ENCODE results near the gene ERG. TPM values are rescaled to one million over a fixed set of nuclear protein-coding genes. Genes with fewer than 3 reads are reported as not detected.

The ERG gene
- total RNA-seq, 4 donors from 2014 or later, result 3.7 to 13.3 (median 10.6) TPM

- no peak for TF ChIP-seq POLR2A (IDR thresholded peaks at IDR 0.05; ENCODE audit: low read depth)
- no peak for TF ChIP-seq POLR2AphosphoS5 (IDR thresholded peaks at IDR 0.05)
- TF ChIP-seq EP300 (IDR thresholded peaks at IDR 0.05), result no peak
- no peak for TF ChIP-seq CTCF (IDR thresholded peaks at IDR 0.05)
- 98% methylated on average over 3 of the region's 3 CpGs for WGBS
- peaks cover 0 to 18% (median 0%) of the 10 kb centered on the region in 4 donors for H3K27me3 ChIP-seq
- intact Hi-C loops (cut with DNase I), result loop anchor here (10.0 kb wide), 1 partner anchor 676 kb away; no protein-coding TSS in a partner anchor
- no peak overlapping the region for H3K27ac ChIP-seq (replicated peaks in 1 of 4)
- H3K9me3 ChIP-seq, result no peaks in the 10 kb centered on the region
- no peak for DNase-seq (ENCODE audit: extremely low spot score)
- H3K36me3 ChIP-seq, result no peaks in the 10 kb centered on the region
- H3K4me3 ChIP-seq, result no peak overlapping the region
- H3K4me1 ChIP-seq, result peaks cover under 1 to 8% (median 6%) of the 10 kb centered on the region in 4 donors
Observed at GRCh38 chr21:38350684-38351083, 147.6 kb downstream of the ERG start.

- Histone ChIP-seq H3K4me3 (no peak overlapping the region), H3K27ac (replicated peaks in 1 of 4) (no peak overlapping the region), H3K9me3 (no peaks in the 10 kb centered on the region), H3K4me1 (peaks cover 0 to 8% (median 6%) of the 10 kb centered on the region in 4 donors), H3K36me3 (no peaks in the 10 kb centered on the region), H3K27me3 (peaks cover 0 to 16% (median 0%) of the 10 kb centered on the region in 4 donors)
- no peak for DNase-seq (ENCODE audit: extremely low spot score)
- no peak for TF ChIP-seq CTCF (IDR thresholded peaks at IDR 0.05)
- TF ChIP-seq POLR2A (IDR thresholded peaks at IDR 0.05; ENCODE audit: low read depth), result no peak
- no peak for TF ChIP-seq EP300 (IDR thresholded peaks at IDR 0.05)
- no peak for TF ChIP-seq POLR2AphosphoS5 (IDR thresholded peaks at IDR 0.05)
- 91% methylated on average over 2 of the region's 2 CpGs for WGBS
- intact Hi-C loops (cut with DNase I), result loop anchor here (10.0 kb wide), 1 partner anchor 675 kb away; no protein-coding TSS in a partner anchor
Observed at GRCh38 chr21:38349977-38350376, 148.3 kb downstream of the ERG start.

GRCh38 chr21:38349111-38349746 is 149.0 kb downstream of the ERG start:
- Histone ChIP-seq H3K36me3 (no peaks in the 10 kb centered on the region), H3K4me1 (peaks cover 0 to 8% (median 6%) of the 10 kb centered on the region in 4 donors), H3K27ac (replicated peaks in 1 of 4) (no peak overlapping the region), H3K27me3 (peaks cover 0 to 15% (median 0%) of the 10 kb centered on the region in 4 donors), H3K4me3 (no peak overlapping the region), H3K9me3 (no peaks in the 10 kb centered on the region)
- intact Hi-C loops (cut with DNase I), result no loop called here
- no peak for TF ChIP-seq POLR2AphosphoS5 (IDR thresholded peaks at IDR 0.05)
- TF ChIP-seq CTCF (IDR thresholded peaks at IDR 0.05), result no peak
- no peak for TF ChIP-seq POLR2A (IDR thresholded peaks at IDR 0.05; ENCODE audit: low read depth)
- no peak for TF ChIP-seq EP300 (IDR thresholded peaks at IDR 0.05)
- WGBS, result 50% methylated on average over 10 of the region's 10 CpGs
- no peak for DNase-seq (ENCODE audit: extremely low spot score)

GRCh38 chr21:38346286-38346685 is 152.0 kb downstream of the ERG start:
- 83% methylated on average over 5 of the region's 5 CpGs for WGBS
- no peaks in the 10 kb centered on the region for H3K9me3 ChIP-seq

More at GRCh38 chr21:38346286-38346685, 152.0 kb downstream of the ERG start:
- intact Hi-C loops (cut with DNase I), result no loop called here
- Histone ChIP-seq H3K27me3 (peaks cover 0 to 13% (median 0%) of the 10 kb centered on the region in 4 donors), H3K36me3 (no peaks in the 10 kb centered on the region), H3K4me3 (no peak overlapping the region), H3K27ac (replicated peaks in 1 of 4) (no peak overlapping the region), H3K4me1 (no peaks in the 10 kb centered on the region)
- DNase-seq (ENCODE audit: extremely low spot score), result no peak
- no peak for TF ChIP-seq POLR2A (IDR thresholded peaks at IDR 0.05; ENCODE audit: low read depth)
- no peak for TF ChIP-seq EP300 (IDR thresholded peaks at IDR 0.05)
- TF ChIP-seq CTCF (IDR thresholded peaks at IDR 0.05), result no peak
- TF ChIP-seq POLR2AphosphoS5 (IDR thresholded peaks at IDR 0.05), result no peak

All from esophagus muscularis mucosa (tissue), 4 donors.